OCI-LY1 (cell line): ENCODE results near the gene TBX5.

ENCODE experiments used
- H2AFZ ChIP-seq: fragments of 200-600 bp; sonication (generic), shearing (Covaris generic); 2 replicates; pipeline ENCODE4 v1.6.0; 2014; ENCODE audit warnings: antibody characterized with exemption, mild to moderate bottlenecking, low read length
- H3F3A ChIP-seq: fragments of 200-600 bp; sonication (generic), shearing (Covaris generic); 2 replicates; pipeline ENCODE4 v1.6.0; 2014; ENCODE audit warnings: mild to moderate bottlenecking, antibody characterized with exemption, low read length, moderate library complexity; ENCODE audit not compliant: insufficient read depth
- H3K27ac ChIP-seq: fragments of 200-600 bp; sonication (generic); 2 replicates; pipeline ENCODE4 v1.5.1; 2014; ENCODE audit warnings: low read length, mixed run types, mild to moderate bottlenecking, low read depth; ENCODE audit not compliant: poor library complexity, severe bottlenecking
- H3K27me3 ChIP-seq: fragments of 200-600 bp; sonication (generic); 2 replicates; pipeline ENCODE4 v1.6.0; 2014; ENCODE audit warnings: antibody characterized with exemption, mild to moderate bottlenecking, low read length, moderate library complexity; ENCODE audit not compliant: insufficient read depth
- H3K36me3 ChIP-seq: fragments of 200-600 bp; sonication (generic); 2 replicates; pipeline ENCODE4 v1.6.1; 2014; ENCODE audit warnings: mild to moderate bottlenecking, antibody characterized with exemption, low read length, moderate library complexity, mixed read lengths; ENCODE audit not compliant: insufficient read depth
- H3K4me1 ChIP-seq: fragments of 200-600 bp; sonication (generic); 2 replicates; pipeline ENCODE4 v1.5.1; 2014; ENCODE audit warnings: mild to moderate bottlenecking, low read length, moderate library complexity; ENCODE audit not compliant: insufficient read depth, severe bottlenecking
- H3K4me2 ChIP-seq: fragments of 200-600 bp; sonication (generic), shearing (Covaris generic); 2 replicates; pipeline ENCODE4 v1.6.1; 2014; ENCODE audit warnings: low read length
- H3K4me3 ChIP-seq: fragments of 200-600 bp; sonication (generic); 2 replicates; pipeline ENCODE4 v1.5.1; 2014; ENCODE audit warnings: low read length, low read depth, mild to moderate bottlenecking, mixed read lengths; ENCODE audit not compliant: poor library complexity, severe bottlenecking
- H3K79me2 ChIP-seq: fragments of 200-600 bp; shearing (Covaris generic); 2 replicates; pipeline ENCODE4 v1.6.1; 2016; ENCODE audit warnings: mixed run types, low read length, mixed read lengths; ENCODE audit not compliant: insufficient read depth
- H3K9ac ChIP-seq: fragments of 200-600 bp; sonication (generic), shearing (Covaris generic); 2 replicates; pipeline ENCODE4 v1.6.1; 2014; ENCODE audit warnings: mild to moderate bottlenecking, low read length, mixed read lengths
- H3K9me2 ChIP-seq: fragments of 200-600 bp; sonication (generic), shearing (Covaris generic); 2 replicates; pipeline ENCODE4 v1.6.1; 2014; ENCODE audit warnings: low read depth, mild to moderate bottlenecking, low read length, mixed read lengths
- H3K9me3 ChIP-seq: fragments of 200-600 bp; shearing (Covaris generic); 2 replicates; pipeline ENCODE4 v1.6.1; 2014; ENCODE audit warnings: low read length, mixed read lengths
- H4K20me1 ChIP-seq: fragments of 200-600 bp; sonication (generic), shearing (Covaris generic); 2 replicates; pipeline ENCODE4 v1.6.0; 2016; ENCODE audit warnings: mild to moderate bottlenecking, low read length; ENCODE audit not compliant: insufficient read depth
- EZH2 ChIP-seq: fragments of 200-600 bp; sonication (generic), shearing (Covaris generic); IDR thresholded peaks from 2 replicates; pipeline ENCODE4 v1.8.0; 2017; ENCODE audit warnings: borderline replicate concordance, mixed run types, mild to moderate bottlenecking, antibody characterized with exemption, low read length, moderate library complexity, mixed read lengths
- TF ChIP-seq, protein P1 (sequence below): fragments of 200-600 bp; sonication (generic), shearing (Covaris generic); IDR thresholded peaks from 2 replicates; pipeline ENCODE4 v1.5.1; 2017; ENCODE audit warnings: mild to moderate bottlenecking, antibody characterized with exemption, low read length, moderate library complexity, mixed read lengths

TBX5 gene

DNA sequence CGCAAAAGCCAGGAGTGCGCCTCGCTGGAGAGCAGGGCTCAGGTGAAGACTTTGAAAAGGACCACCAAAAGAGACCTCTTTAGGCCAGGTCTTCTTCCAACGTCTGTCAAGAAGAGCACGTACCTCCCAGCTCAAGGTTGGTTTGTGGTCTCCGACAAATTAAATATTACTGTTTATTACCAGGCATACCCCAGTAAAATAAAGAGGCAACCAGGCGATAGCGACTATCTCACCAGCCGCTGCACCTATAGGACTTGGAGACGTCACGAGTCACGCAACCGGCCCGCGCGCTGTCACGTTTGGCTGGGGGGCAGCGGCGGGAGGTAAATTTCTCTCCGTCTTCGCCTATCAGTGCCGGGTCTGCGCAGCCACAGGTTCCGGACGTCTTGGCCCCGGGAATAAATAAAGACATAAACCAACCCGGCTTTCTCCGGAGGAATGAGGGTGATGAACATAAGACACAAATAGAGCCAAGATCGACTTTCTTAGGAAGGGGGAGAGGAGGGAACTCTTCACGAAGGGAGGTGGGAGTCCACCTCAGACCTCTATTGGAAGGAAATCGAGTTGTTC is 2.0 kb upstream of the TBX5 start:
- TF ChIP-seq EZH2, result no peak
- TF ChIP-seq, protein P1, sequence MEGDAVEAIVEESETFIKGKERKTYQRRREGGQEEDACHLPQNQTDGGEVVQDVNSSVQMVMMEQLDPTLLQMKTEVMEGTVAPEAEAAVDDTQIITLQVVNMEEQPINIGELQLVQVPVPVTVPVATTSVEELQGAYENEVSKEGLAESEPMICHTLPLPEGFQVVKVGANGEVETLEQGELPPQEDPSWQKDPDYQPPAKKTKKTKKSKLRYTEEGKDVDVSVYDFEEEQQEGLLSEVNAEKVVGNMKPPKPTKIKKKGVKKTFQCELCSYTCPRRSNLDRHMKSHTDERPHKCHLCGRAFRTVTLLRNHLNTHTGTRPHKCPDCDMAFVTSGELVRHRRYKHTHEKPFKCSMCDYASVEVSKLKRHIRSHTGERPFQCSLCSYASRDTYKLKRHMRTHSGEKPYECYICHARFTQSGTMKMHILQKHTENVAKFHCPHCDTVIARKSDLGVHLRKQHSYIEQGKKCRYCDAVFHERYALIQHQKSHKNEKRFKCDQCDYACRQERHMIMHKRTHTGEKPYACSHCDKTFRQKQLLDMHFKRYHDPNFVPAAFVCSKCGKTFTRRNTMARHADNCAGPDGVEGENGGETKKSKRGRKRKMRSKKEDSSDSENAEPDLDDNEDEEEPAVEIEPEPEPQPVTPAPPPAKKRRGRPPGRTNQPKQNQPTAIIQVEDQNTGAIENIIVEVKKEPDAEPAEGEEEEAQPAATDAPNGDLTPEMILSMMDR, result no peak
- Histone ChIP-seq H3K4me3 (no peak overlapping the region), H3K36me3 (no peaks in the 10 kb centered on the region), H3K27ac (no peak overlapping the region), H3K27me3 (no peaks in the 10 kb centered on the region), H3K9me3 (no peaks in the 10 kb centered on the region), H3F3A (no peaks in the 10 kb centered on the region), H2AFZ (no peak overlapping the region), H3K9me2 (no peaks in the 10 kb centered on the region), H3K4me2 (no peak overlapping the region), H4K20me1 (no peaks in the 10 kb centered on the region), H3K79me2 (no peaks in the 10 kb centered on the region), H3K9ac (no peak overlapping the region), H3K4me1 (no peaks in the 10 kb centered on the region)

DNA sequence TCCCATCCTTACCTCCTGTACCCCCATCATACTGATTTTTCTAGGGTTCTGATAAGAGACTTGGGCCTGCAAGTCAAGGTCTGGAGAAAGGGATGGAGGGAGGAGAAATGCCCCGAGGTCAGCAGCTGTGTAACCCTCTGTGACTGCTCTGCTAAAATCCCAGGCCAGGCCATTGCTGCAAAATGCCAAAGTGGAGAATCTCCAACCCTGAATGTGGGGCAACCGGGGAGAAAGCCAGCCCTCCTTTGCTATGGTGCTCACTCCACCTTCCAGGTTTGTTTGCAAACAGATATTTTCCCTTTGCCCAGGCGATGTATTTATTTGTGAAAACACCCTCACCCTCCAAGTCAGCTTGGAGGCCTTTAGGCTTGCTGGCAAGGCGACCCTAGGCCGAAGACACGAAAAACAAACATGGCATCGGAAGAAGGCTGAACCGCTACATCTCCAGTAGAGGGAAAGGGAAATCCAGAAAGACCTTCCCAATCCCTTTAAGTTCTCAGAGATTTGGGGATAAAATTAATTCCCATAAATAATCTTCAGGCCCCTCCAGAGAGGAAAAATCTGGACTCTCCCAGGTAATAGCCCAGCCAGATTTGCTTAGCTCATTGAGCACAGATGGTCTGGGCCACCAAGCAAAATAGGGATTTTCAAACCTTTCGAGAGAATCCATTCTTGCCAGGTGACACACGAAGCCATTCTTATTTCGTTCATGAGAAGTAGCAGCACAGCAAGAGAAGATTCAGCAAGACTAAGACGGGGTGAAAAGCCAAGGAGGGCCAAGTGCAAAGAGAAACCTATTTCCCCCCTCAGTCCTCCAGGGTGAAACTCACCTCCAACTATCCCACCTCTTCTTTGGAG is 1.3 kb upstream of the TBX5 start:
- no peak overlapping the region for H3K9ac ChIP-seq
- H3K27ac ChIP-seq, result no peak overlapping the region
- H4K20me1 ChIP-seq, result no peaks in the 10 kb centered on the region
- no peaks in the 10 kb centered on the region for H3K36me3 ChIP-seq
- no peaks in the 10 kb centered on the region for H3K9me3 ChIP-seq
- H3K9me2 ChIP-seq, result no peaks in the 10 kb centered on the region
- no peaks in the 10 kb centered on the region for H3K4me1 ChIP-seq
- no peaks in the 10 kb centered on the region for H3K27me3 ChIP-seq
- H3F3A ChIP-seq, result no peaks in the 10 kb centered on the region
- no peak overlapping the region for H3K4me3 ChIP-seq
- H3K4me2 ChIP-seq, result no peak overlapping the region
- H3K79me2 ChIP-seq, result no peaks in the 10 kb centered on the region
- TF ChIP-seq EZH2, result no peak
- TF ChIP-seq, protein P1, result no peak
- H2AFZ ChIP-seq, result no peak overlapping the region

DNA sequence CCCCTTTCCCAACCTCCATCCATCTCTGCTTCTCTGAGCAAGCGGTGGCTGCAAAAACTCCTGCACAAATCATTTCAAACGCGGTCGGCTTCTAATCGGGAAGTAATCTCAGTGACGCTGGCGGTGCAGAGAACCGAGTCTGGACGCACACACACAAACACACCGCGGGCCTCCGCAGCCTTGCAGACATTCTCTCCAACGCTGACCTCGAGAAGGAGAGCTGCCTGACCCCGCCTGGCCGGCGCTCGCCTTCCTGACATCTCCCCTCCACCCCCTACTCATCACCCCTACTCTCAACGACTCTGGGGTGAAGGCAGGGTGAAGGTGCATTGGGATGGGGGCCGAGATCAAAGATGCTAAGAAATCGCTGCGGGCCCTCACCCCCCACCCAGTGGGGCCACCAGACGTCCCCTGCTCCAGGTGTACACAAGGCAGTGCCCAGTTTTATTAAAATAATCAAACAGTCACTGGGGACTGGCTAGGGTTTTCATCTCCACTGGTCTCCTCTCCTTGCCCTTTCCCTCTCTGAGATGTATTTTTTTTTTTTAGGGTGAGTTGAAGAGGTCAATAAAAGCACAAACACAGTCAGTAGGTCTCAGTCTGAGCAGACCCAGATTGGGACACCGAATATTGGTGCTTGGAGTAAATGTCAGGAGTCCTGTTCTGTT is 506 bp upstream of the TBX5 start:
- Histone ChIP-seq H3K27me3 (no peaks in the 10 kb centered on the region), H3K9me2 (no peaks in the 10 kb centered on the region), H3K4me3 (no peak overlapping the region), H3K27ac (no peak overlapping the region), H3K4me2 (no peak overlapping the region), H2AFZ (no peak overlapping the region), H3K79me2 (no peaks in the 10 kb centered on the region), H3K9me3 (no peaks in the 10 kb centered on the region), H3F3A (no peaks in the 10 kb centered on the region), H4K20me1 (no peaks in the 10 kb centered on the region), H3K4me1 (no peaks in the 10 kb centered on the region), H3K36me3 (no peaks in the 10 kb centered on the region), H3K9ac (no peak overlapping the region)
- TF ChIP-seq, protein P1, result no peak
- TF ChIP-seq EZH2, result no peak
